ENCODE results near the gene TSSC4. TPM values are rescaled to one million over a fixed set of nuclear protein-coding genes. Genes with fewer than 3 reads are reported as not detected.

TSSC4 gene
- total RNA-seq, 1 experiment from 2014 or later = 47.1 TPM

- no peaks in the 10 kb centered on the region for H3K9me3 ChIP-seq (ENCODE audit: control insufficient read depth in 1 of 2, insufficient read depth in 1 of 2, low read depth in 1 of 2, low read length in 2 of 2)
- peaks cover 5 to 14% of the 10 kb centered on the region in 2 experiments for H3K4me1 ChIP-seq (ENCODE audit: control insufficient read depth in 1 of 2, insufficient read depth in 2 of 2, low read length in 2 of 2)
- BruUV-seq (replicated peaks) = no TSS peak
- DNase-seq (ENCODE audit: low read depth, low spot score) (no peak), ATAC-seq (no peak)
- intact Hi-C loops (cut with micrococcal nuclease) = no loop called here
- no peaks in the 10 kb centered on the region for H3K79me2 ChIP-seq (ENCODE audit: insufficient read depth, low read length)
- H4K20me1 ChIP-seq (ENCODE audit: insufficient read depth) = no peaks in the 10 kb centered on the region
- CTCF ChIA-PET = interaction anchor here (1.5 kb wide), 1 partner anchor 21 kb away, joined by 6 read pairs; no protein-coding TSS in a partner anchor
- H2AFZ ChIP-seq (ENCODE audit: low read depth, low read length, poor library complexity, severe bottlenecking) = no peak overlapping the region
- H3K27me3 ChIP-seq (ENCODE audit: insufficient read depth, low read length) = peaks cover 24% of the 10 kb centered on the region; the same call in 1 of the 2 replicates
- no peak overlapping the region for H3K4me3 ChIP-seq (replicated peaks in 1 of 2; ENCODE audit: low read depth in 1 of 2, low read length in 2 of 2)
- no peaks in the 10 kb centered on the region for H3K9me2 ChIP-seq (ENCODE audit: insufficient read depth)
- RAD21 ChIA-PET (ENCODE audit: low non-redundant PET in 1 of 2, low total read pairs in 2 of 2, uncharacterized antibody in 2 of 2, unreplicated experiment in 2 of 2) = no interaction called here
- no peaks in the 10 kb centered on the region for H3K36me3 ChIP-seq (ENCODE audit: control insufficient read depth in 1 of 2, insufficient read depth in 2 of 2, low read length in 2 of 2)
- no peak overlapping the region for H3K4me2 ChIP-seq (ENCODE audit: low read length)
- POLR2A ChIA-PET = no interaction called here
- no peak for TF ChIP-seq RAD21 (IDR thresholded peaks at IDR 0.05; ENCODE audit: low read depth)
- no peak for TF ChIP-seq EZH2 (IDR thresholded peaks at IDR 0.05)
- no peak for TF ChIP-seq ZFX (IDR thresholded peaks at IDR 0.05)
- TF ChIP-seq YY1 (IDR thresholded peaks at IDR 0.05; ENCODE audit: extremely low read depth, insufficient replicate concordance, low read depth, low read length) = no peak
- no peak for TF ChIP-seq CBX3 (IDR thresholded peaks at IDR 0.05; ENCODE audit: low read depth)
- TF ChIP-seq TCF7L2 (IDR thresholded peaks at IDR 0.05; ENCODE audit: borderline replicate concordance, extremely low read depth, insufficient read depth, insufficient read length) = no peak
- no peak for TF ChIP-seq ELF1 (IDR thresholded peaks at IDR 0.05; ENCODE audit: borderline replicate concordance, low read depth)
- TF ChIP-seq CTCF (IDR thresholded peaks at IDR 0.05 in 2 of 3, conservative IDR thresholded peaks at IDR 0.05 in 1 of 3; ENCODE audit: borderline replicate concordance in 1 of 3, insufficient read depth in 1 of 3, low read depth in 2 of 3, low read length in 2 of 3) = no peak
- no peak for TF ChIP-seq ATF3 (IDR thresholded peaks at IDR 0.05)
- no peak for TF ChIP-seq REST (IDR thresholded peaks at IDR 0.05; ENCODE audit: low read depth)
- TF ChIP-seq MAX (IDR thresholded peaks at IDR 0.05) = no peak
- no peak for TF ChIP-seq CEBPB (IDR thresholded peaks at IDR 0.05; ENCODE audit: low read depth)
- no peak overlapping the region for H3K9ac ChIP-seq (ENCODE audit: low read length)
- no peak overlapping the region for H3K27ac ChIP-seq (ENCODE audit: low read depth, low read length)
Observed at GRCh38 chr11:2440646-2441045, 40.1 kb downstream of the TSSC4 start.

Measured in HCT116 (cell line).